ENCODE results near the gene CDH4.

The CDH4 gene

GRCh38 chr20:61263084-61263695 lies 11.1 kb downstream of the CDH4 start:
- TF ChIP-seq BCL11B (tag by site-specific recombination; IDR thresholded peaks at IDR 0.05; ENCODE audit: low read depth) (no peak), ZNF654 (tag by site-specific recombination; IDR thresholded peaks at IDR 0.05; ENCODE audit: low read depth) (peak; percentile 17), CTCF (tag by site-specific recombination; IDR thresholded peaks at IDR 0.05) (peak; percentile 45; the same call in 1 of the 2 replicates)
- ChIA-PET CTCF (interaction anchor here (0.5 to 2.5 kb wide), 16 partner anchors 10 to 1239 kb away, joined by 3 to 12 read pairs (median 4); partner anchors contain the start of gene CDH4), POLR2A (interaction anchor here (0.6 kb wide), 1 partner anchor 47 kb away, joined by 5 read pairs; no protein-coding TSS in a partner anchor)
- H3K27ac ChIP-seq (ENCODE audit: extremely low read depth, low read depth, low read length): no peak overlapping the region
- H3K36me3 ChIP-seq (ENCODE audit: control insufficient read depth in 2 of 2, insufficient read depth in 1 of 2, low read length in 2 of 2): peaks cover 0 to 13% of the 10 kb centered on the region in 2 experiments; a peak in 1 of 3 replicates
- no peaks in the 10 kb centered on the region for H3K4me1 ChIP-seq (ENCODE audit: control insufficient read depth, insufficient read depth, low read length)
- H3K9me3 ChIP-seq (ENCODE audit: control insufficient read depth, insufficient read depth, low read depth, low read length): no peaks in the 10 kb centered on the region
- no peak overlapping the region for H3K4me3 ChIP-seq (ENCODE audit: low read depth, low read length)

GRCh38 chr20:61263938-61264337 lies 11.9 kb downstream of the CDH4 start:
- H3K27ac ChIP-seq (ENCODE audit: extremely low read depth, low read depth, low read length): no peak overlapping the region
- TF ChIP-seq INSM2 (tag by site-specific recombination; IDR thresholded peaks at IDR 0.05) (no peak), OVOL3 (tag by site-specific recombination; IDR thresholded peaks at IDR 0.05) (no peak), ZNF366 (tag by site-specific recombination; conservative IDR thresholded peaks at IDR 0.05) (no peak), ZNF660 (tag by site-specific recombination; IDR thresholded peaks at IDR 0.05) (no peak), BCL11B (tag by site-specific recombination; IDR thresholded peaks at IDR 0.05; ENCODE audit: low read depth) (no peak), ZNF324 (tag by site-specific recombination; IDR thresholded peaks at IDR 0.05) (no peak), ZNF433 (tag by site-specific recombination; IDR thresholded peaks at IDR 0.05; ENCODE audit: low read depth) (no peak), SALL2 (tag by site-specific recombination; IDR thresholded peaks at IDR 0.05; ENCODE audit: borderline replicate concordance) (no peak), REST (tag by site-specific recombination; IDR thresholded peaks at IDR 0.05) (no peak), SETDB1 (IDR thresholded peaks at IDR 0.05; ENCODE audit: insufficient read length, low read length) (no peak)
- TF ChIP-seq, protein P1, sequence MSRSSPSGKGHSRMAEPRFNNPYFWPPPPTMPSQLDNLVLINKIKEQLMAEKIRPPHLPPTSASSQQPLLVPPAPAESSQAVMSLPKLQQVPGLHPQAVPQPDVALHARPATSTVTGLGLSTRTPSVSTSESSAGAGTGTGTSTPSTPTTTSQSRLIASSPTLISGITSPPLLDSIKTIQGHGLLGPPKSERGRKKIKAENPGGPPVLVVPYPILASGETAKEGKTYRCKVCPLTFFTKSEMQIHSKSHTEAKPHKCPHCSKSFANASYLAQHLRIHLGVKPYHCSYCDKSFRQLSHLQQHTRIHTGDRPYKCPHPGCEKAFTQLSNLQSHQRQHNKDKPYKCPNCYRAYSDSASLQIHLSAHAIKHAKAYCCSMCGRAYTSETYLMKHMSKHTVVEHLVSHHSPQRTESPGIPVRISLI (tag by site-specific recombination; IDR thresholded peaks at IDR 0.05): no peak
- TF ChIP-seq, protein P2, sequence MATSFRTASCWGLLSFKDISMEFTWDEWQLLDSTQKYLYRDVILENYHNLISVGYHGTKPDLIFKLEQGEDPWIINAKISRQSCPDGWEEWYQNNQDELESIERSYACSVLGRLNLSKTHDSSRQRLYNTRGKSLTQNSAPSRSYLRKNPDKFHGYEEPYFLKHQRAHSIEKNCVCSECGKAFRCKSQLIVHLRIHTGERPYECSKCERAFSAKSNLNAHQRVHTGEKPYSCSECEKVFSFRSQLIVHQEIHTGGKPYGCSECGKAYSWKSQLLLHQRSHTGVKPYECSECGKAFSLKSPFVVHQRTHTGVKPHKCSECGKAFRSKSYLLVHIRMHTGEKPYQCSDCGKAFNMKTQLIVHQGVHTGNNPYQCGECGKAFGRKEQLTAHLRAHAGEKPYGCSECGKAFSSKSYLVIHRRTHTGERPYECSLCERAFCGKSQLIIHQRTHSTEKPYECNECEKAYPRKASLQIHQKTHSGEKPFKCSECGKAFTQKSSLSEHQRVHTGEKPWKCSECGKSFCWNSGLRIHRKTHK (tag by site-specific recombination; IDR thresholded peaks at IDR 0.05): no peak
- TF ChIP-seq, protein P3, sequence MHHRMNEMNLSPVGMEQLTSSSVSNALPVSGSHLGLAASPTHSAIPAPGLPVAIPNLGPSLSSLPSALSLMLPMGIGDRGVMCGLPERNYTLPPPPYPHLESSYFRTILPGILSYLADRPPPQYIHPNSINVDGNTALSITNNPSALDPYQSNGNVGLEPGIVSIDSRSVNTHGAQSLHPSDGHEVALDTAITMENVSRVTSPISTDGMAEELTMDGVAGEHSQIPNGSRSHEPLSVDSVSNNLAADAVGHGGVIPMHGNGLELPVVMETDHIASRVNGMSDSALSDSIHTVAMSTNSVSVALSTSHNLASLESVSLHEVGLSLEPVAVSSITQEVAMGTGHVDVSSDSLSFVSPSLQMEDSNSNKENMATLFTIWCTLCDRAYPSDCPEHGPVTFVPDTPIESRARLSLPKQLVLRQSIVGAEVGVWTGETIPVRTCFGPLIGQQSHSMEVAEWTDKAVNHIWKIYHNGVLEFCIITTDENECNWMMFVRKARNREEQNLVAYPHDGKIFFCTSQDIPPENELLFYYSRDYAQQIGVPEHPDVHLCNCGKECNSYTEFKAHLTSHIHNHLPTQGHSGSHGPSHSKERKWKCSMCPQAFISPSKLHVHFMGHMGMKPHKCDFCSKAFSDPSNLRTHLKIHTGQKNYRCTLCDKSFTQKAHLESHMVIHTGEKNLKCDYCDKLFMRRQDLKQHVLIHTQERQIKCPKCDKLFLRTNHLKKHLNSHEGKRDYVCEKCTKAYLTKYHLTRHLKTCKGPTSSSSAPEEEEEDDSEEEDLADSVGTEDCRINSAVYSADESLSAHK (tag by site-specific recombination; IDR thresholded peaks at IDR 0.05): no peak
- ChIA-PET CTCF (interaction anchor here (0.8 to 2.5 kb wide), 7 partner anchors 10 to 70 kb away, joined by 3 to 12 read pairs (median 6); partner anchors contain the start of gene CDH4), POLR2A (no interaction called here)
- H3K4me3 ChIP-seq (ENCODE audit: low read depth, low read length): no peak overlapping the region
- no peaks in the 10 kb centered on the region for H3K4me1 ChIP-seq (ENCODE audit: control insufficient read depth, insufficient read depth, low read length)
- H3K36me3 ChIP-seq (ENCODE audit: control insufficient read depth in 2 of 2, insufficient read depth in 1 of 2, low read length in 2 of 2): peaks cover 0 to 6% of the 10 kb centered on the region in 2 experiments; a peak in 1 of 3 replicates
- no peaks in the 10 kb centered on the region for H3K9me3 ChIP-seq (ENCODE audit: control insufficient read depth, insufficient read depth, low read depth, low read length)
